Endothelial cell of umbilical vein (primary cell): ENCODE results near the gene EPB41L4B. TPM values are rescaled to one million over a fixed set of nuclear protein-coding genes. Genes with fewer than 3 reads are reported as not detected.

Experiments used
- BruUV-seq: library from RNA; stranded (reverse); fragments of 400-500 nt; replicated peaks from 2 replicates; lab custom pipeline; 2021; lab: Mats Ljungman, UMichigan
- CTCF ChIA-PET: fragments of 300-600, 350-600 bp; sonication (Branson Sonifier 250); formaldehyde crosslinking; loops from one replicate; lab custom pipeline; 2021; ENCODE audit warnings: antibody characterized with exemption, inconsistent platforms; lab: Charles Lee
- POLR2A ChIA-PET: fragments of 300-600, 350-600 bp; sonication (Branson Sonifier 250); formaldehyde crosslinking; loops from one replicate; lab custom pipeline; 2021; ENCODE audit warnings: antibody characterized with exemption, inconsistent platforms; lab: Charles Lee
- DNase-seq: peaks from one replicate; pipeline ENCODE4 v3.0.0-alpha.2; 2011; ENCODE audit warnings: low read depth, low spot score
- FAIRE-seq: peaks from 2 replicates; lab custom pipeline; 2011; peaks lifted over from hg19 to GRCh38; lab: Jason Lieb, UNC
- H2AFZ ChIP-seq: 2 replicates; pipeline ENCODE4 v1.6.0; 2012; ENCODE audit warnings: low read depth, low read length, control low read depth, inconsistent platforms
- H3K27ac ChIP-seq: 2 replicates; pipeline ENCODE4 v1.5.1; 2011; ENCODE audit warnings: low read depth, mild to moderate bottlenecking, control low read depth, low read length, moderate library complexity; ENCODE audit not compliant: insufficient read depth
- H3K27me3 ChIP-seq, 2 experiments: 2 replicates each; pipeline versions ENCODE4 v1.6.0 to v1.6.1; 2011; ENCODE audit warnings: low read length in 2 of 2, mixed read lengths in 1 of 2; ENCODE audit not compliant: control insufficient read depth in 2 of 2, insufficient read depth in 2 of 2
- H3K36me3 ChIP-seq, 2 experiments: 2 replicates in 1 of 2; 3 replicates in 1 of 2; pipeline ENCODE4 v1.5.1; 2011; ENCODE audit warnings: low read length in 2 of 2, mild to moderate bottlenecking in 1 of 2, moderate library complexity in 1 of 2; ENCODE audit not compliant: control insufficient read depth in 2 of 2, insufficient read depth in 2 of 2; ENCODE audit errors: extremely low read depth in 1 of 2
- H3K4me1 ChIP-seq: 3 replicates; pipeline ENCODE4 v1.5.1; 2011; ENCODE audit warnings: mild to moderate bottlenecking, low read length; ENCODE audit not compliant: control insufficient read depth, insufficient read depth; ENCODE audit errors: extremely low read depth
- H3K4me2 ChIP-seq: 2 replicates; pipeline ENCODE4 v1.6.1; 2011; ENCODE audit warnings: low read length, control low read depth, mixed read lengths; ENCODE audit not compliant: insufficient read depth
- H3K4me3 ChIP-seq, 3 experiments: fragments of 200-600 bp in 1 of 3; sonication (generic), shearing (Covaris generic) in 1 of 3; replicated peaks in 1 of 3; 2 replicates each; pipeline ENCODE4 v1.5.1; 2011 to 2016; ENCODE audit warnings: control low read depth in 3 of 3, low read length in 3 of 3, mild to moderate bottlenecking in 2 of 3, inconsistent platforms in 1 of 3, low read depth in 1 of 3, moderate library complexity in 1 of 3; ENCODE audit not compliant: insufficient read depth in 1 of 3
- H3K79me2 ChIP-seq: 2 replicates; pipeline ENCODE4 v1.6.0; 2012; ENCODE audit warnings: low read length, inconsistent platforms; ENCODE audit not compliant: control insufficient read depth, insufficient read depth
- H3K9ac ChIP-seq: replicated peaks from 2 replicates; pipeline ENCODE3; 2011; ENCODE audit warnings: low read length, control low read depth; ENCODE audit not compliant: insufficient read depth; ENCODE audit errors: extremely low read depth
- H3K9me1 ChIP-seq: replicated peaks from 3 replicates; pipeline ENCODE4 v1.6.0; 2011; ENCODE audit warnings: mild to moderate bottlenecking, low read length; ENCODE audit not compliant: control insufficient read depth, insufficient read depth; ENCODE audit errors: extremely low read depth
- H3K9me3 ChIP-seq: replicated peaks from 2 replicates; pipeline ENCODE4 v1.5.1; 2012; ENCODE audit warnings: low read length, inconsistent platforms; ENCODE audit not compliant: control insufficient read depth, insufficient read depth
- H4K20me1 ChIP-seq: replicated peaks from 2 replicates; pipeline ENCODE3; 2011; ENCODE audit warnings: mild to moderate bottlenecking, low read length; ENCODE audit not compliant: control insufficient read depth, insufficient read depth; ENCODE audit errors: extremely low read depth
- CTCF ChIP-seq, 2 donors: IDR thresholded peaks; 1 replicate in 1 of 2; 2 replicates in 1 of 2; pipeline ENCODE4 v1.5.1; 2011; ENCODE audit warnings: low read length in 2 of 2, mild to moderate bottlenecking in 2 of 2, moderate library complexity in 2 of 2, control low read depth in 1 of 2, inconsistent platforms in 1 of 2, low read depth in 1 of 2; ENCODE audit not compliant: insufficient read depth in 1 of 2; ENCODE audit errors: extremely low read depth in 1 of 2
- EZH2 ChIP-seq: IDR thresholded peaks from 2 replicates; pipeline ENCODE4 v1.6.1; 2012; ENCODE audit warnings: borderline replicate concordance, low read depth, mild to moderate bottlenecking, moderate library complexity, low read length, inconsistent platforms; ENCODE audit not compliant: severe bottlenecking
- FOS ChIP-seq: IDR thresholded peaks from 2 replicates; pipeline ENCODE4 v1.6.1; 2011; ENCODE audit warnings: mild to moderate bottlenecking, low read length, moderate library complexity, borderline replicate concordance; ENCODE audit not compliant: insufficient read depth
- GATA2 ChIP-seq: IDR thresholded peaks from 2 replicates; pipeline ENCODE4 v1.7.0; 2011; ENCODE audit warnings: low read depth, mild to moderate bottlenecking, moderate library complexity, mixed read lengths, low read length; ENCODE audit not compliant: insufficient read length, insufficient read depth
- JUN ChIP-seq: IDR thresholded peaks from 2 replicates; pipeline ENCODE4 v1.6.1; 2011; ENCODE audit warnings: borderline replicate concordance, low read depth; ENCODE audit not compliant: insufficient read length, insufficient read depth
- MAX ChIP-seq: IDR thresholded peaks from 2 replicates; pipeline ENCODE4 v1.6.1; 2011; ENCODE audit not compliant: insufficient read depth, insufficient read length
- MYC ChIP-seq: IDR thresholded peaks from one replicate; pipeline ENCODE4 v1.6.1; 2011; ENCODE audit warnings: mild to moderate bottlenecking, low read depth, low read length
- POLR2A ChIP-seq: IDR thresholded peaks from 2 replicates; pipeline ENCODE4 v1.6.1; 2012; ENCODE audit warnings: low read depth, mild to moderate bottlenecking, control low read depth, low read length
- POLR2AphosphoS5 ChIP-seq: IDR thresholded peaks from 2 replicates; pipeline ENCODE4 v1.6.1; 2012; ENCODE audit warnings: low read depth, mild to moderate bottlenecking, control low read depth, low read length, moderate library complexity; ENCODE audit not compliant: insufficient read depth
- dilution Hi-C: fragments of 300-500 bp; cut with MboI; formaldehyde crosslinking; loops from one replicate; pipeline ENCODE4 v1.15.0; 2019; ENCODE audit warnings: low sequenced_read_pairs; ENCODE audit not compliant: extremely low pct_ligation_motif_present
- intact Hi-C: fragments of 100-400 bp; cut with micrococcal nuclease; formaldehyde crosslinking; loops from one replicate; pipeline ENCODE4 v1.10.0; 2022
- polyA plus RNA-seq, 4 experiments: library from polyadenylated mRNA; depleted of rRNA in 3 of 4; stranded (reverse) in 3 of 4; unstranded in 1 of 4; fragments of >200 nt; gene quantifications; 2 replicates each; pipeline versions ENCODE4 v1.2.1 to v1.2.3, GENCODE V29; 2011 to 2012; ENCODE audit warnings: missing spikeins in 1 of 4
- total RNA-seq: library from RNA; stranded (reverse); gene quantifications from 2 replicates; pipeline ENCODE4 v1.2.3, GENCODE V29; 2021

Gene EPB41L4B
- total and polyA plus RNA-seq, 2 donors (not counting 3 experiments of a cell fraction or from before 2014, with no cell fraction given) = 0.10 to 0.15 TPM

- dilution Hi-C loops (no loop called here), intact Hi-C loops (loop anchor here (1.0 kb wide), 1 partner anchor 159 kb away; no protein-coding TSS in a partner anchor)
- Histone ChIP-seq H3K79me2 (no peaks in the 10 kb centered on the region), H3K36me3 (no peaks in the 10 kb centered on the region), H3K9me1 (no peaks in the 10 kb centered on the region), H3K9ac (no peak overlapping the region), H3K4me3 (no peak overlapping the region), H3K27ac (no peak overlapping the region), H3K9me3 (no peaks in the 10 kb centered on the region), H2AFZ (no peak overlapping the region), H3K4me2 (no peak overlapping the region), H4K20me1 (no peaks in the 10 kb centered on the region), H3K27me3 (peaks cover 0 to 2% of the 10 kb centered on the region in 2 experiments), H3K4me1 (peaks cover 13% of the 10 kb centered on the region)
- DNase-seq (no peak), FAIRE-seq (no peak)
- BruUV-seq = no TSS peak
- ChIA-PET CTCF (no interaction called here), POLR2A (no interaction called here)
- TF ChIP-seq FOS (no peak), MYC (no peak), POLR2A (no peak), JUN (no peak), EZH2 (no peak), GATA2 (no peak), MAX (no peak), CTCF (IDR thresholded peaks at IDR 0.05; ENCODE audit: extremely low read depth in 1 of 2, insufficient read depth in 1 of 2, low read depth in 1 of 2, low read length in 2 of 2) (no peak), POLR2AphosphoS5 (no peak)
Measured at GRCh38 chr9:109242741-109243140, 78.1 kb downstream of the EPB41L4B start.
